Colonic mucosa (tissue), 4 donors: ENCODE measurements around the gene CCDC136. TPM values are rescaled to one million over a fixed set of nuclear protein-coding genes. Genes with fewer than 3 reads are reported as not detected.

ENCODE experiments used
- DNase-seq: peaks from one replicate; pipeline ENCODE4 v3.0.0-alpha.2; 2020
- H3K27ac ChIP-seq: fragments of 200-600 bp; one replicate; pipeline ENCODE4 v1.8.0; 2021
- H3K27me3 ChIP-seq: fragments of 200-600 bp; one replicate; pipeline ENCODE4 v1.8.0; 2021
- H3K36me3 ChIP-seq: fragments of 200-600 bp; one replicate; pipeline ENCODE4 v1.8.0; 2021
- H3K4me1 ChIP-seq: fragments of 200-600 bp; one replicate; pipeline ENCODE4 v1.8.0; 2021; ENCODE audit warnings: mild to moderate bottlenecking
- H3K4me3 ChIP-seq: fragments of 200-600 bp; one replicate; pipeline ENCODE4 v1.8.0; 2021
- H3K9ac ChIP-seq, 2 donors: one replicate each; pipeline ENCODE4 v1.7.0; 2013; ENCODE audit warnings: control low read depth in 2 of 2, low read depth in 2 of 2, low read length in 2 of 2
- H3K9me3 ChIP-seq: fragments of 200-600 bp; one replicate; pipeline ENCODE4 v1.8.0; 2021
- CTCF ChIP-seq: fragments of 200-600 bp; IDR thresholded peaks from one replicate; pipeline ENCODE4 v1.8.0; 2022; ENCODE audit warnings: antibody characterized with exemption, mild to moderate bottlenecking
- intact Hi-C: fragments of 100-400 bp; cut with DNase I; formaldehyde crosslinking; loops from one replicate; pipeline ENCODE4 v1.14.1; 2022
- total RNA-seq, 2 donors: library from RNA; stranded (reverse); fragmentation: NEBNext Ultra II Directional in 1 of 2; extraction: Animal tissue kit (Norgen Biotek cat#: 25700) in 1 of 2; gene quantifications; one replicate each; pipeline ENCODE4 v1.2.1, GENCODE V29; 2021
- donor health status: healthy.
- donor health status: DM: no; HTN: no; CAD: no.
- donor health status: DM: no; HTN: no; CAD: no.

Gene CCDC136
- total RNA-seq, 2 donors from 2014 or later: 0.64 to 5.8 TPM

GRCh38 chr7:128868624-128869137, 76.9 kb downstream of the CCDC136 start:
- Histone ChIP-seq H3K36me3 (no peaks in the 10 kb centered on the region), H3K9me3 (no peaks in the 10 kb centered on the region), H3K27me3 (no peaks in the 10 kb centered on the region), H3K4me1 (peaks cover 15% of the 10 kb centered on the region), H3K9ac (peak overlapping the region; percentile 70 to 78), H3K27ac (peak overlapping the region; percentile 61), H3K4me3 (peak overlapping the region; percentile 56)
- DNase-seq: no peak
- TF ChIP-seq CTCF: no peak
- intact Hi-C loops: no loop called here

GRCh38 chr7:128869138-128869943, 77.6 kb downstream of the CCDC136 start:
- Histone ChIP-seq H3K4me3 (peak overlapping the region; percentile 56), H3K36me3 (no peaks in the 10 kb centered on the region), H3K27me3 (no peaks in the 10 kb centered on the region), H3K4me1 (peaks cover 9% of the 10 kb centered on the region), H3K9me3 (no peaks in the 10 kb centered on the region), H3K9ac (peak overlapping the region; percentile 70 to 78), H3K27ac (peak overlapping the region; percentile 61)
- intact Hi-C loops: no loop called here
- no peak for TF ChIP-seq CTCF
- DNase-seq: peak; percentile 60

- H3K9ac ChIP-seq: peak overlapping the region; percentile 14 to 78
- H3K36me3 ChIP-seq: no peaks in the 10 kb centered on the region
- no peak for TF ChIP-seq CTCF
- intact Hi-C loops: no loop called here
- no peaks in the 10 kb centered on the region for H3K9me3 ChIP-seq
- H3K4me1 ChIP-seq: peaks cover 9% of the 10 kb centered on the region
- no peak overlapping the region for H3K27ac ChIP-seq
- H3K27me3 ChIP-seq: no peaks in the 10 kb centered on the region
- no peak for DNase-seq
- peak overlapping the region; percentile 56 for H3K4me3 ChIP-seq
These were observed 78.1 kb downstream of the CCDC136 start for GRCh38 chr7:128869944-128870285.

- Histone ChIP-seq H3K27ac (no peak overlapping the region), H3K36me3 (no peaks in the 10 kb centered on the region), H3K27me3 (no peaks in the 10 kb centered on the region), H3K9me3 (no peaks in the 10 kb centered on the region), H3K4me1 (peaks cover 9% of the 10 kb centered on the region), H3K4me3 (no peak overlapping the region), H3K9ac (no peak overlapping the region)
- no peak for TF ChIP-seq CTCF
- intact Hi-C loops: no loop called here
- DNase-seq: no peak
These were observed 79.3 kb downstream of the CCDC136 start for GRCh38 chr7:128871050-128871449.

Other genes with a start within 250 kb of the CCDC136 start
- under 1 TPM; 0.85 to 0.89 TPM for gene GARIN1A, start 119.7 kb upstream of the CCDC136 start, total RNA-seq
- gene CALU, start 52.6 kb upstream of the CCDC136 start, total RNA-seq: 10 to 100 TPM; 47.9 to 63.8 TPM
- gene OPN1SW, start 16.2 kb upstream of the CCDC136 start, total RNA-seq: not detected
- 10 to 100 TPM in 1 of 2 donors, 1 to 10 TPM in 1; 4.5 to 88.6 TPM for gene FLNC, start 38.4 kb downstream of the CCDC136 start, total RNA-seq
- gene ATP6V1F, start 70.9 kb downstream of the CCDC136 start, total RNA-seq: 100 to 1,000 TPM in 1 of 2 donors, 10 to 100 TPM in 1; 94.4 to 105 TPM
- gene KCP, start 118.7 kb downstream of the CCDC136 start, total RNA-seq: 1 to 10 TPM in 1 of 2 donors, under 1 TPM in 1; 0.64 to 1.1 TPM
- gene IRF5, start 146.0 kb downstream of the CCDC136 start, total RNA-seq: 1 to 10 TPM; 5.0 to 9.7 TPM